Calu3 (cell line): ENCODE measurements around the gene CXorf65. TPM values are rescaled to one million over a fixed set of nuclear protein-coding genes. Genes with fewer than 3 reads are reported as not detected.

Experiments
- BruUV-seq: library from RNA; stranded (reverse); fragments of 400-500 nt; replicated peaks from 2 replicates; lab custom pipeline; 2021; lab: Mats Ljungman, UMichigan
- CTCF ChIA-PET: fragments of 300-600 bp; sonication (Branson Sonifier 250); formaldehyde crosslinking; loops from one replicate; lab custom pipeline; 2022; ENCODE audit warnings: antibody characterized with exemption; lab: Charles Lee
- DNase-seq: peaks from one replicate; pipeline ENCODE4 v3.0.0; 2022
- H3K27ac Mint-ChIP-seq: one replicate; pipeline ENCODE4 v1.8.0; 2022; ENCODE audit warnings: mixed read lengths; ENCODE audit not compliant: unreplicated experiment
- H3K27me3 Mint-ChIP-seq: one replicate; pipeline ENCODE4 v1.8.0; 2022; ENCODE audit warnings: mixed read lengths; ENCODE audit not compliant: unreplicated experiment
- H3K36me3 Mint-ChIP-seq: one replicate; pipeline ENCODE4 v1.8.0; 2022; ENCODE audit warnings: mild to moderate bottlenecking, moderate library complexity, mixed read lengths; ENCODE audit not compliant: insufficient read depth, unreplicated experiment
- H3K4me1 Mint-ChIP-seq: one replicate; pipeline ENCODE4 v1.8.0; 2022; ENCODE audit warnings: mild to moderate bottlenecking, low read depth, mixed read lengths; ENCODE audit not compliant: unreplicated experiment
- H3K4me3 Mint-ChIP-seq: one replicate; pipeline ENCODE4 v1.8.0; 2022; ENCODE audit warnings: mild to moderate bottlenecking, low read depth, moderate library complexity, mixed read lengths; ENCODE audit not compliant: unreplicated experiment
- H3K9me3 Mint-ChIP-seq: one replicate; pipeline ENCODE4 v1.8.0; 2022; ENCODE audit warnings: low read depth, mixed read lengths; ENCODE audit not compliant: unreplicated experiment
- intact Hi-C: fragments of 100-400 bp; cut with micrococcal nuclease; formaldehyde crosslinking; loops from one replicate; pipeline ENCODE4 v1.10.0; 2022; ENCODE audit not compliant: unreplicated experiment
- total RNA-seq: library from RNA; stranded (reverse); gene quantifications from 2 replicates; pipeline ENCODE4 v1.2.3, GENCODE V29; 2022
- TF ChIP-seq, protein P1 (sequence below): fragments of 200-600 bp; IDR thresholded peaks from one replicate; pipeline ENCODE4 v1.8.0; 2022; ENCODE audit warnings: antibody characterized with exemption; ENCODE audit not compliant: unreplicated experiment

CXorf65 gene
- total RNA-seq, 1 experiment from 2014 or later: not detected

DNA sequence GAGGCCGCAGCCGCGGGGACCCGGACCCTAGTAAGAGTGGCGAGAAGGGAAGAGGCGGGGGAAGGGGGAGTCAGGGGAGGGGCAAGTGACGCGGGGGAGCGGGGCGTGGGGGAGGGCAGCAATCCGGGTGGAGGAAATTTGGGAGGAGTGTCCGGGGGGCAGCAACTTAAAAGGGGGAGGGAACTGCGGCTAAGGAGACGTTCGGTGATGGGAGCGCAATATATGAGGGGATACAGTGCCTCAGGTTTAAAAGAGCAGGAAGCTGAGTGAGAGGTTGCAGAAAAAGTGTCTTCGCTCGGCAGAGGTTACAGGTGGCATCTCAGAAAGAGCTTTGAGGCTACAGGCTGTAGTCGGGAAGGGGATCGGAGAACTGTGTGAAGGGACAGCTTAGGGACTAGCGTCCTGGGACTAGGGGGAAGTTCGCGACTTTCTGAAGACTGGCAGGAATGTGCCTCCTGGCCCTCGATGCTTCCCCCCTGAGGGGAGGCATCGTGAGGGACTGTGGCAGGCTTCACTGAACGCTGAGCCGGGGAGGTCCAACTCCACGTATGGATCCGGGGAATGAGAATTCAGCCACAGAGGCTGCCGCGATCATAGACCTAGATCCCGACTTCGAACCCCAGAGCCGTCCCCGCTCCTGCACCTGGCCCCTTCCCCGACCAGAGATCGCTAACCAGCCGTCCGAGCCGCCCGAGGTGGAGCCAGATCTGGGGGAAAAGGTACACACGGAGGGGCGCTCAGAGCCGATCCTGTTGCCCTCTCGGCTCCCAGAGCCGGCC, 10.4 kb downstream of the CXorf65 start:
- no peaks in the 10 kb centered on the region for H3K27me3 Mint-ChIP-seq
- H3K4me1 Mint-ChIP-seq: no peaks in the 10 kb centered on the region
- peak; percentile 6 for DNase-seq
- H3K27ac Mint-ChIP-seq: peak overlapping the region; percentile 77
- intact Hi-C loops: loop anchor here (5.0 kb wide), 1 partner anchor 81 kb away; no protein-coding TSS in a partner anchor
- CTCF ChIA-PET: no interaction called here
- no peaks in the 10 kb centered on the region for H3K9me3 Mint-ChIP-seq
- no TSS peak for BruUV-seq
- TF ChIP-seq, protein P1, sequence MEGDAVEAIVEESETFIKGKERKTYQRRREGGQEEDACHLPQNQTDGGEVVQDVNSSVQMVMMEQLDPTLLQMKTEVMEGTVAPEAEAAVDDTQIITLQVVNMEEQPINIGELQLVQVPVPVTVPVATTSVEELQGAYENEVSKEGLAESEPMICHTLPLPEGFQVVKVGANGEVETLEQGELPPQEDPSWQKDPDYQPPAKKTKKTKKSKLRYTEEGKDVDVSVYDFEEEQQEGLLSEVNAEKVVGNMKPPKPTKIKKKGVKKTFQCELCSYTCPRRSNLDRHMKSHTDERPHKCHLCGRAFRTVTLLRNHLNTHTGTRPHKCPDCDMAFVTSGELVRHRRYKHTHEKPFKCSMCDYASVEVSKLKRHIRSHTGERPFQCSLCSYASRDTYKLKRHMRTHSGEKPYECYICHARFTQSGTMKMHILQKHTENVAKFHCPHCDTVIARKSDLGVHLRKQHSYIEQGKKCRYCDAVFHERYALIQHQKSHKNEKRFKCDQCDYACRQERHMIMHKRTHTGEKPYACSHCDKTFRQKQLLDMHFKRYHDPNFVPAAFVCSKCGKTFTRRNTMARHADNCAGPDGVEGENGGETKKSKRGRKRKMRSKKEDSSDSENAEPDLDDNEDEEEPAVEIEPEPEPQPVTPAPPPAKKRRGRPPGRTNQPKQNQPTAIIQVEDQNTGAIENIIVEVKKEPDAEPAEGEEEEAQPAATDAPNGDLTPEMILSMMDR: no peak
- peak overlapping the region; percentile 92 for H3K4me3 Mint-ChIP-seq
- peaks cover 20% of the 10 kb centered on the region for H3K36me3 Mint-ChIP-seq

DNA sequence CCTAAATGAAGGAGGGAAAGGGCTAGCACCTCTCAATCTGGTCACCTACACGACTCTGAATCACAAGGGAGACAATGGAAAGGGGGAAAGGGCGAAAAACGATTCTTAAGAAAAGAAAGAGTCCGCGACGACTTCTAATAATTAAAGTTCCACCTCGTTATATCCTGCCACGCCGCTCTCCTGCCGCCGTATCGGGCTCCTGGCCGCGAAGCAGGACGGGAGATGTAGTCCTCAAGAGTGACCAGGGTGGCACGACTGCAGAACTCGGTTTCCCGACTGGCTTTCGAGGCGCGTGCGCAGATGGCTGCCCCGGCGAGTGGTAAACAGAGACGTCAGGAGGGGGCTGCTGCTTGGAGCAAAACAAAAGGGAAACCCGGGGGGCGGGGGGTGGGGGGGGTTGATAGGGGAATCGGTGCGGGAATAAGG, 11.0 kb downstream of the CXorf65 start, which contains the start of gene FOXO4:
TSS of gene FOXO4 (plus strand) at position 297 of the 426 bp plus-strand sequence. CDS start 678 bp downstream, outside the sequence.
- TF ChIP-seq, protein P1: no peak
- intact Hi-C loops: loop anchor here (5.0 kb wide), 1 partner anchor 82 kb away; no protein-coding TSS in a partner anchor
- peak; percentile 87 for DNase-seq
- Mint-ChIP-seq H3K27ac (peak within 1 kb of the TSS; percentile 77), H3K4me1 (no peaks in the 10 kb centered on the region), H3K27me3 (no peaks in the 10 kb centered on the region), H3K9me3 (no peaks in the 10 kb centered on the region), H3K4me3 (peak within 1 kb of the TSS; percentile 92), H3K36me3 (peaks cover 20% of the 10 kb centered on the region)
- CTCF ChIA-PET: no interaction called here
- BruUV-seq: no TSS peak

DNA sequence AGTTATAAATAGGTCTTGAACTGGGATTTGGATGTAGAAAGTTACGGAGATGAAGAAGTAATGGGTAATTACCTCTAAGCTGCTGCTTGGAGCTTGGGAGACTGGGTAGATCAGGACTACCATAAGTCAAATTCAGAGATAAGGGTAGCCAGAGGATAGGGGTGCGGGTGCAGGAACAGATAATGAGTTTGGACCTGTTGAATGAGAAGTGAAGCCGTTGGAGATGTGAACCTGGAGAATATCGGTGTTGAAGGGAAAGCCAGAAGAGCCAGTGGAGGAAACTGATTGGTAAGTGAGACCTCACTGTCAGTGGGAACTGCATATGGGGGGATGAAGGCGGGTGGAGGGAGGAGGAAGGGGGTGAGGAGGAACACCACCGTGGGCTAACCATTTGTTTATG, 11.5 kb downstream of the CXorf65 start:
- intact Hi-C loops: loop anchor here (5.0 kb wide), 1 partner anchor 82 kb away; no protein-coding TSS in a partner anchor
- Mint-ChIP-seq H3K27me3 (no peaks in the 10 kb centered on the region), H3K36me3 (peaks cover 20% of the 10 kb centered on the region), H3K27ac (peak overlapping the region; percentile 77), H3K4me3 (peak overlapping the region; percentile 92), H3K4me1 (no peaks in the 10 kb centered on the region), H3K9me3 (no peaks in the 10 kb centered on the region)
- TF ChIP-seq, protein P1: no peak
- CTCF ChIA-PET: no interaction called here
- no peak for DNase-seq
- BruUV-seq: TSS peak; percentile 68

DNA sequence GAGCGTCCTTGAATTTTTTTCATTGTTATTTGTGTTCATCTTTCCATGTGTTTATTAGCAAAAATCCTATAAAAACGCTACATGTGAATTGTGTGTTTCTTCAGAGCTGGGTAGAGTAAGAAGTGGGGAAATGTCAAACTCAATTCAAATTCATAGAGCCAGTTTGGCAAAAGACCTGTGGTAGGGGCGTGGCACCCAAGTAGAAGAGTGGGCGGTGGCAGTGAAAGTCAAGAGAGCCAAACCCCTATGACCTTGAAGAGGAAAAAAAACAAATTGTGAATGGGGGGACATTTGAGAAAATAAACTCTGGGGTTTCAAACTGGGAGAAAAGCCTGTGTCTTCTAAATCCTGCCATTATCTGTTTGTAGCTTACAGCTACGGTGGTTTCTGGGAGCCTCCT, 15.3 kb downstream of the CXorf65 start:
- no TSS peak for BruUV-seq
- intact Hi-C loops: no loop called here

More for the DNA sequence above, 15.3 kb downstream of the CXorf65 start:
- H3K27ac Mint-ChIP-seq: no peak overlapping the region
- no peaks in the 10 kb centered on the region for H3K4me1 Mint-ChIP-seq
- TF ChIP-seq, protein P1: no peak
- CTCF ChIA-PET: no interaction called here
- no peak for DNase-seq
- H3K36me3 Mint-ChIP-seq: peaks cover 17% of the 10 kb centered on the region
- no peaks in the 10 kb centered on the region for H3K27me3 Mint-ChIP-seq
- H3K9me3 Mint-ChIP-seq: no peaks in the 10 kb centered on the region
- H3K4me3 Mint-ChIP-seq: no peak overlapping the region
